Central memory CD8-positive, alpha-beta T cell (primary cell): ENCODE measurements around the gene SLITRK4.

Source experiments
- ATAC-seq: fragments of 150-1000 bp; cut with Tn5 transposase; replicated peaks from 2 replicates; pipeline ENCODE4 v1.10.0; 2022; ENCODE audit warnings: mild to moderate bottlenecking, moderate FRiP score, moderate number of reproducible peaks; ENCODE audit not compliant: poor library complexity, severe bottlenecking; ENCODE audit errors: extremely low read depth
- DNase-seq, 2 donors: peaks; one replicate each; pipeline ENCODE4 v3.0.0; 2021; ENCODE audit warnings: low spot score in 2 of 2
- H3K27ac Mint-ChIP-seq: one replicate; pipeline ENCODE4 v1.8.0; 2022; ENCODE audit warnings: low read depth, mild to moderate bottlenecking, moderate library complexity, mixed read lengths
- H3K27me3 Mint-ChIP-seq: one replicate; pipeline ENCODE4 v1.8.0; 2022; ENCODE audit warnings: mixed read lengths
- H3K36me3 Mint-ChIP-seq: one replicate; pipeline ENCODE4 v1.8.0; 2022; ENCODE audit warnings: mild to moderate bottlenecking, moderate library complexity, mixed read lengths; ENCODE audit not compliant: insufficient read depth
- H3K4me1 Mint-ChIP-seq: one replicate; pipeline ENCODE4 v1.8.0; 2022; ENCODE audit warnings: mixed read lengths
- H3K4me3 Mint-ChIP-seq: one replicate; pipeline ENCODE4 v1.8.0; 2022; ENCODE audit warnings: mild to moderate bottlenecking, moderate library complexity, mixed read lengths
- H3K9me3 Mint-ChIP-seq: one replicate; pipeline ENCODE4 v1.8.0; 2022; ENCODE audit warnings: mixed read lengths

Gene SLITRK4

GRCh38 chrX:143632625-143633410, 3.1 kb downstream of the SLITRK4 start:
- DNase-seq: no peak
- H3K36me3 Mint-ChIP-seq: no peaks in the 10 kb centered on the region
- H3K4me3 Mint-ChIP-seq: peak overlapping the region; percentile 55
- no peak for ATAC-seq
- H3K27ac Mint-ChIP-seq: no peak overlapping the region
- H3K4me1 Mint-ChIP-seq: no peaks in the 10 kb centered on the region
- peaks cover 10% of the 10 kb centered on the region for H3K27me3 Mint-ChIP-seq
- peaks cover 6% of the 10 kb centered on the region for H3K9me3 Mint-ChIP-seq

GRCh38 chrX:143623657-143624056, 12.2 kb downstream of the SLITRK4 start:
- H3K27ac Mint-ChIP-seq: no peak overlapping the region
- DNase-seq: no peak
- no peaks in the 10 kb centered on the region for H3K27me3 Mint-ChIP-seq

GRCh38 chrX:143621276-143621675, 14.6 kb downstream of the SLITRK4 start:
- Mint-ChIP-seq H3K27me3 (no peaks in the 10 kb centered on the region), H3K36me3 (no peaks in the 10 kb centered on the region), H3K9me3 (no peaks in the 10 kb centered on the region), H3K4me3 (no peak overlapping the region), H3K4me1 (no peaks in the 10 kb centered on the region), H3K27ac (no peak overlapping the region)
- DNase-seq: no peak
- no peak for ATAC-seq

More at GRCh38 chrX:143623657-143624056, 12.2 kb downstream of the SLITRK4 start:
- no peak for ATAC-seq
- Mint-ChIP-seq H3K36me3 (no peaks in the 10 kb centered on the region), H3K9me3 (no peaks in the 10 kb centered on the region), H3K4me3 (no peak overlapping the region), H3K4me1 (no peaks in the 10 kb centered on the region)

GRCh38 chrX:143615851-143616250, 20.1 kb downstream of the SLITRK4 start:
- DNase-seq (no peak), ATAC-seq (no peak)
- H3K4me3 Mint-ChIP-seq: no peak overlapping the region
- H3K36me3 Mint-ChIP-seq: no peaks in the 10 kb centered on the region
- no peak overlapping the region for H3K27ac Mint-ChIP-seq
- H3K9me3 Mint-ChIP-seq: peaks cover 19% of the 10 kb centered on the region
- H3K27me3 Mint-ChIP-seq: no peaks in the 10 kb centered on the region
- H3K4me1 Mint-ChIP-seq: no peaks in the 10 kb centered on the region

GRCh38 chrX:143601809-143602208, 34.1 kb downstream of the SLITRK4 start:
- Mint-ChIP-seq H3K4me3 (no peak overlapping the region), H3K36me3 (no peaks in the 10 kb centered on the region), H3K27me3 (no peaks in the 10 kb centered on the region), H3K9me3 (no peaks in the 10 kb centered on the region), H3K27ac (no peak overlapping the region), H3K4me1 (no peaks in the 10 kb centered on the region)
- DNase-seq: no peak
- no peak for ATAC-seq

GRCh38 chrX:143581240-143581639, 54.7 kb downstream of the SLITRK4 start:
- Mint-ChIP-seq H3K36me3 (no peaks in the 10 kb centered on the region), H3K9me3 (peaks cover 6% of the 10 kb centered on the region), H3K4me3 (no peak overlapping the region), H3K27me3 (no peaks in the 10 kb centered on the region), H3K4me1 (no peaks in the 10 kb centered on the region), H3K27ac (no peak overlapping the region)
- DNase-seq: no peak
- ATAC-seq: no peak

- H3K4me1 Mint-ChIP-seq: no peaks in the 10 kb centered on the region
- no peaks in the 10 kb centered on the region for H3K27me3 Mint-ChIP-seq
- ATAC-seq (no peak), DNase-seq (no peak)
- H3K9me3 Mint-ChIP-seq: peaks cover 6% of the 10 kb centered on the region
- no peak overlapping the region for H3K4me3 Mint-ChIP-seq
- no peaks in the 10 kb centered on the region for H3K36me3 Mint-ChIP-seq
- no peak overlapping the region for H3K27ac Mint-ChIP-seq
These were observed 55.6 kb downstream of the SLITRK4 start for GRCh38 chrX:143580266-143580665.
